T-helper 9 cell (primary cell): ENCODE results near the gene MS4A6E.
A peak's percentile ranks its signal among the peaks of the same experiment; 100 is the strongest.
"Not testable (repeated sequence)": the region's sequence is repeated elsewhere in the genome, so short reads cannot be mapped to it uniquely, and the experiment has no call there.

ENCODE experiments used
- DNase-seq: peaks from one replicate; pipeline ENCODE4 v3.0.0-alpha.2; 2020

Gene MS4A6E

DNA sequence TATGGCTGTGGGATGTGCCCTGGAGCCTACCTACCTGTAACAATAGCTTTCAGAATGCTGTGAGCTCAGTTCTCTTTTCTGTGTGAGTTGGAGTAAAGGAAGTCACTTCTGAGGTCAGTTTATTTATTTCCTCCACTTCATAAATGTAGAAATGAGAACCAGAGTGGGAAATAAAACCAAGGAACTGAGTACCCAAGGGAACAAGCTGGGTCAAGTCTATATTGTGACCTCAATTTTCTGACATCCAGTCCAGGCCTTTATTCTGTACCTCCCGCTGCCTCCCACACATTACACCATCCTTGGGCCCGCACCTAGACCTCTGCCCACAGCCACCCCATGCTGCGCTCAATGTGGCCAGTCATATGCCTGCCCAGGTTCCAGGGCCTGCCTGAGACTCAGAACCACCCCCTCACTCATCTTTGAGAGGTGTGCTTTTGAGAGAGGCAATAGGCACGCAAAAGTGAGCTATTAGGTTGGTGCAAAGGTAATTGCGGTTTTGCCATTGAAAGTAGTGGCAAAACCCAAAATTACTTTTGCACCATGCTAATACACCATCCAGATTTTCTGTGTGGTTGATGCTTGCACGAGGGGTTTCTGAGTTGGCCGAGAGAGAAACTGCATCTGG lies 9.8 kb downstream of the MS4A6E start:
- DNase-seq, result no peak

DNA sequence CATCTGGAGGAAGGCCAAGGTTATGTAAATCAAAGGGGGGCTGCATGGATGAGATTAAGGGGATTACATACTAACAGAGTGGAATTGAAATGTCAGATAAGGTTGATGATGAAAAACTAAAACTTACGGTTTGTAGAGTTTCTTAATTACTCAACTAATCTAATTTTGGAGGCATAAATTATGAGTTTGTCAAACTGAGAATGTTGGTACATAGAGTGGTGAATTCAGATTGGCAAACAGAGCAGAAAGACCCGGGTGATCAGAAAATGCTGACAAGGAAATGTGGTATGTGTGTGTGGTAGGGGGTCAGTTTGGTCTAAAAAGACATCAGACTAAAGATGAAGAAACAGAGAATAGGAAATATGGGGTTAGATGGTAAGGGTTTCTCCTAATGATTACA lies 11.0 kb downstream of the MS4A6E start:
- no peak for DNase-seq

DNA sequence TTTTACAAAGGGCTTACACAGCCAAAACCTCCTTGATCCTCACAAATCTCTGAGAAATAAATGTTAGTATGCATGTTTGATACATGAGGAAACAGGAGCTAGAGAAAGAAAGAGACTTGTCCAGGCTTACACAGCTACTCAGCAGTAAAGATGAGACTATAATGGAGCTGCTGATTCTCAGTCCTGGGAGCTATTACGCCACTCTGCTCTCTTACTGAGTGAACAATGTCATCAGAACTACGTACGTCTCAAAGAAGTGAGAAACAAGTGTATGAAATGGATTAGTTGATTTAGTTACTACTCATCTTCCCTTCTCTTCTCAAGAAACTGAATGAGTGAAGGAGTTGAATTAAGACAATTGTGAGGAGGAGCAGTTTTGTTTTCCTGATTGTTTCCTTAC lies 12.3 kb downstream of the MS4A6E start:
- no peak for DNase-seq

DNA sequence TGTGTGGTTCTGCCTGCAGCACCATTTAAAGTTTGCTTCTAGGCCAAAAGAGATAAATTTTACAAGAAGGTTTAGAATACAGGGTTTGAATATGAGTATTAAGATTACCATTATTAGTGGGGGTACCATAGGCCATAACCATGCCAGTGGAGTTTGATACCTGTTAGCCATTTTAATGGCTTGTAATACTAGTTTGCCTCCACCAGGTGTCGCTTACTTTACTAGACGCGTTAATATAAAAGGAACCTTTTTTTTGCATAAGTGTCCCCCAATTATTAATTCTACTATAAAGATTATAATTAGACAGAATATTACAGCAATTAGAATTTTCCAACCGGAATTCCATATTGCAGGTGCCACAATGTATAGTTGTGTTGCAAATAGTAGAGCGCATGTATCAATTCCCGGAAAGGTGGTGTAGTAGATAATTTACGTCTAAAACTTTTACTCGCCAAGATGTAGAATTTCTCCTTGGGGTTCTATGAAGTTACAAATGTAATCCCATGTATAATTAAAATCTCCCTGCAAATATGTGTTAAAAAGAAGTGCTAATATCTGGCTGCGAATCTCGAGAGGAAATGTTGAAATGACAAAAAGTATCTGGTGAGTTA lies 16.1 kb downstream of the MS4A6E start:
- no peak for DNase-seq

DNA sequence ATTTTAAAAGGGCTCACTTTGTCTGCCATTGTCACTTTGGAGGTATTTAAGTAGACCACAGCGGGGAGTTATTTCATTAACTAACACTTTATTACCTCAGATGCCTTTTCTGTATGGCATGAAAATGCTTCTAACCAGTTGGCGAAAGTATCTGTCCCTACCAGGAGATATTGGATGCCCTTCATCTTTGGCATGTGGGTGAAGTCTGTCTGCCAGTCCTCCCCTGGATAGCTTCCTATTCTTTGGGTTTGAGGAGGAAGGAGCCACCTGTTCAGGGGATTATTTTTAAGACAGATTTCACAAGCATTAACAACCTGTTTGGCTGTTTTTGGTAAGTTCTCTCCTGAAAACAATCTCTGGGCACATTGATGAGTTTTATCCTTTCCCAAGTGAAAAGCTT lies 17.1 kb downstream of the MS4A6E start:
- DNase-seq, result no peak

DNA sequence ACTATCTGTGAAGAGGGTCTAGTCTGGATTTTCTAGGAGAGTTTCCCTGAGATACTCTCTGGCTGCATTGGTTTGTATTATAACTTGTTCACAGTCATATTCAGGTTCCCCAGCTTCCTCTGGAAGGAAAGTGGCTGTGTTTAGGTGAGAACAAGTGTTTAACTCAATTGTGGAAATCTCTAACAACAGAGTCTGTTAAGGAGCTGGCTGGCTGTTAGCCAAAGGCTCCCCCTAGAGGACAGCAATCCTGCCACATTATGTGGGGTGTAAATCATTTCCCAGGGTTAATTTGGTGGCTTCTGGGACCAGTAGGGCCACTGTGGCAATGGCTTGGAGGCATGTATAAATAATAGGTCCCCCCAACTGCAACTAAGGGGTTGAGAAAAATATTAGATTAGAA lies 18.4 kb downstream of the MS4A6E start:
- DNase-seq, result no peak

DNA sequence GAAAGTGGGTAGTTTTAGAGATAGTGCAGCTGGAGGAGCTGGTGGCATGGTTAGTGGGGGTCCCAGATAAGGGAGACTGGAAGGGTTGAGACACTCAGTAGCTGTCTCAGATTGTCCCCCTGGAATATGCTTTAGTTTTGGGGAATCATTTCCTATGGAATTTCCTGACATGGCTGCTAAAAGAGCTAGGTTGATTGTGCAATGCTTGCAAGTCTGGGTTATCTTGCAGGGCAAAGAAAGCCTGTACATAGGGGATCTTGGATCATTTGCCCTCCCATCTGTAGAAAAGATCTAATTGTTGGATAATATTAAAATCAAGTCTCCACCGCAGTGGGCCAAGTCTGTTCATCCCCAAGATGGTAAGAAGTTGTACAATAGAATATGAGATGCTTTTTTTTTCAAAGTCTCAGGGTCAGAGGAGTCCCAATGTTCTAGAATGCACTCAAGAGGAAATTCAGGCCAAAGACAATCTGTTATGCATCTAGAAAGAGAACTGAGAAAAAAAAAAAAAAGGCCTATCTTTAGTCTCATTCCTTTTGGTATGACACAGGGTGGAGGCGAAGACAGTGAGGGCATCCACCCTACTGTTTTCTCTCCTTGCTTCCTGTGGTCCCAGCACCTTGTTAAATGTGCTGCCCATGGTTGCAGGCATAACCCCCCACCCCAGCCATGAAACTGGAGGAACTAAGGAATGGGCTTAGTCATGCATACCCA lies 20.2 kb downstream of the MS4A6E start:
- DNase-seq, result no peak

DNA sequence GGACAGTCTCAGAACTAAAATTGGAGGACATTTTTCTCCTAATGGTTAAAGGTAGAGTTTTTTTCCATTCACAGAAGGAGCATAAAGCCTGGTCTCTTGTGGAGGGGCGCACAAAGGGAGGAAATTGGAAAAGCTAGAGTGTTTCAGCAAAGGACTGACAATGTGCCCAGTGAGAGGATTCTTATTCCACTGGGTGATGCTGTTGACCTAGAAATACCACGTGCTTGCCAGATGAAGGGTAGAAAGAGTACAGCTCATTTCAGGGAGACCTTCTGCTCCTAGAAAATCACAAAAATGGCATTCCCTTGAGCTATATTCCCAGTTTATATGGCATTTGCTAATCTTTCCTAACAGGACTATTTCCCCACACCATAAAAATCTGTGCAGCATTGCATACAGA lies 21.1 kb downstream of the MS4A6E start:
- no peak for DNase-seq

DNA sequence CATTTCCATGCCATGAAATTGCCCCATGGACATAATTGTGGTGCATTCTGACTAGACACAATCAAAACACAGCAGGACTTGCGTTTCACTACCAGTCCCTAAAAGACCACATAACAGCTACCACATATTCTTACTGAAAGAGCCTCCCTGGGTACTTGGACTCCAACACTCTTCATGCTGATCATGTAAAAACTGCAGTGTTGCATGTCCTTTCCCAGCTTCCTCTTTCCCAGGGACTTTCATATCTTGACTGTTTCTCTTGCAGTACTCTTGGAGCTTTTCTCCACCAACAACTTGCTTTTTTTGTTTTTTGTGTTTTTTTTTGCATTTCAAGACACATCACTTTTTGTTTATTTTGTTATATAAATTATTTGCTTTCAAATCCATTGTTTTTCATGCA lies 22.9 kb downstream of the MS4A6E start:
- no peak for DNase-seq

DNA sequence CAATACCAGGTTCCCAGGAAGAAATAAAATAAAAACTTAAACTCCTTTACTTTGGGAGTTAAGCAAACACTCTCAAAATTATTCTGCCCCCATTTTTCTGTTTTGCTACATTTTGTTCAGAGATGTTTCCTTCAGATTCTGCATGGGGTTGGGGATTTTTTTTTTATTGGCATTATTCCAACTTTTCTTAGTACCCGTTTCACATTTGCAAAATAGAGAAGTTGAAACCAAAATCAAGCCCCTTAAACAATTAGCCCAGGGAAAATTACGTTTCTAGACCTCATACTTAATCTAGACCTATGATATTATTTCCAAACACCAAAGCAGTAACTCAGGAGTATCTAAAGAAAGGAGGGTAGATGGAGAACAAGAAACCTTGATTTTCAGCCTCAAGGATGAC lies 30.7 kb downstream of the MS4A6E start:
- DNase-seq, result no peak

DNA sequence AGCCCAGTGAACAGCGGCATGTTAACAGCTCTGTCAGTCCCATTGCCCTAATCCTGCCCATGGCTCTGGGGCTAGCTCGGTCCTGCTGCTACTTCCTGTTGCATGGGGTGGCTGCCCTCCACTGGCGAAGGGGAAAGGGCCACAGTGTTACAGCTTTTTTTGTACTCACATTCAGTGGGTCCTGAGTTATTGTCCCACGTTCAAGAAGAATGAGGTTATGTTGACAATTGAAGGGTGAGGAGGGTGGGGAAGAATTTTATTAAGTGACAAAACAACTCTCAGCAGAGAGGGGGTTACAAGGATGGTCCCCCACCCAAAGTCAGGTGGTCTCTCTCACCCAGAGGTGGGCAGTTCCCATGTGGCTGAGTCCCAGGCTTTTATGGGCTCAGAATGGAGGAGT lies 33.6 kb downstream of the MS4A6E start:
- DNase-seq, result no peak

DNA sequence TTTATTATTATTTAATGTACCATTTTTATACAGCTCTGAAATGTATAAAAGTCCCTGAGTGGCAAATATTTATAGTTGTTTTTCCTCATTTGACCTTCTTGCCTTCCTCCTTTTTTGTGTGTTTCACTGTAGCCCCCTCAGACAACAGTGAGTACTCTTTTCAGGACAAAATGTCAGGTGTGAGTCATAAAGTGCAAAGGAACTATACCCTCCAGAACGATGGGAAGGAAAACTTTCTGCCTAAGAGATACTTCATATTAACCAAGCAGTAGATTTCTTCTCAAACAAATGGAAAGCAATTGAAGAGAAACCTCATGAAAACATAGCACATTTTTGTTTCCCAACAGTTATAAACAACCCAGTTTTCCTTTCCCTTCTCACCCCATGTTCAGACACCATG lies 35.2 kb downstream of the MS4A6E start:
- no peak for DNase-seq

DNA sequence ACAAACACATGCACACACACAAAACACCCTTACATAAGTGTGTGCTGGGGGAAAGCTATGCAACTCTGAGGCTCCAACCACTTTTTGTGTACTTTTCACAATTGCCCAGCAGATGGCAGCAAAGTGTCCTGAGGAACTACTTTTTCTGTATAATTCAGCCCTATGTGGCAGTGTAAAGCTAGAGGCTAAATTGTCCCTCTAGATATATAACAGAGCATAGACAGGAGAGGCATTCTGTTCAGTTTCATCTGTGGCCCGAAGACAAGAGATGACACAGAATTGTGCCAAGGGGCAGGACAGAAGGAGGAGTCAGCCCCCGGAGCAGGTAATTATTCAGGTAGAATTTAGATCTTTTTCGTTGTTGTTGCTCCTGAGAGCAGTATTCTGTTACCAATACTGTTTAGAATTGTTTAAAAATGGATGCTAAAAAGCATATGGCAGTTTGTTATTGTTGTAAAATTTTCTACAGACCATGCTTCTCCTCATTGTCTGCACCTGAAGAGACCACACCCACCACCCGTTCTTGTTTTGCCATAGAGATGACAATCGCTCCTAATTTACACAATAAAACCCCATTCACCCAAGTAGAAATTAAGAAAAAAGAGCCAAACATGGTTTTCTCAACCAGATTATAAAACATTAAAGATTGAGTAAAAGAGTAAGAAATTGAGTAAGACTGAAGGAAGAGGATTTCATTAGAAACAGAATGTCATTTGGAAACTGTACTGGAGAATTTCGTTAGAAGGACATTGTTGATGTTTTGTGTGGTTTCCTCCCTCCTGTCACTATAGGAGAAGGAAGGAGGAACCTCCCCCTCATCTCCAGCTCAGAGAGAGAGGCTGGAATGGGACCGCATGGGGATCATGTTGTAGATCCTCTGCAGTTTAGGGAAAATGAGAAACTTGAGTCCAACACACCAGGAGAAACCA lies 36.8 kb downstream of the MS4A6E start:
- peak; percentile 28 for DNase-seq

DNA sequence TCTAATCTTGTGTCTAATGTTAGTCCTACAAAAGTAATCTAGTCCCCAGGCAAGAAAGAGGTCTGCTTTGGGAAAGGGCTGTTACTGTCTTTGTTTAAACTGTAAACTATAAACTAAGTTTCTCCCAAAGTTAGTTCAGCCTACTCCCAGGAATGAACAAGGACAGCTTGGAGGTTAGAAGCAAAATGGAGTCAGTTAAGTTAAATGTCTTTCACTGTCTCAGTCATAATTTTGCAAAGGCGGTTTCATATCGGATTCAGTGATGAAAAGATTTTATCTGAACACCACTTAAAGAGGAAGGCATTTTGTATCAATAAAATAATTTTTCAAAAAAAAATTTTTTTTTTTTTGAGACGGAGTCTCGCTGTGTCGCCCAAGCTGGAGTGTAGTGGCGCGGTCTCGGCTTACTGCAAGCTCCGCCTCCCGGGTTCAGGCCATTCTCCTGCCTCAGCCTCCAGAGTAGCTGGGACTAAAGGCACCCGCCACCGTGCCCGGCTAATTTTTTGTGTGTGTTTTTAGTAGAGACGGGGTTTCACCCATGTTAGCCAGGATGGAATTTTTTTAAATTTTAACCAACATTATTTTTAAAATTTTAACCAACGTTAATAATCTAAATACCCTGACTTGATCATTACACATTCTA lies 39.3 kb downstream of the MS4A6E start:
- not testable (repeated sequence) for DNase-seq

DNA sequence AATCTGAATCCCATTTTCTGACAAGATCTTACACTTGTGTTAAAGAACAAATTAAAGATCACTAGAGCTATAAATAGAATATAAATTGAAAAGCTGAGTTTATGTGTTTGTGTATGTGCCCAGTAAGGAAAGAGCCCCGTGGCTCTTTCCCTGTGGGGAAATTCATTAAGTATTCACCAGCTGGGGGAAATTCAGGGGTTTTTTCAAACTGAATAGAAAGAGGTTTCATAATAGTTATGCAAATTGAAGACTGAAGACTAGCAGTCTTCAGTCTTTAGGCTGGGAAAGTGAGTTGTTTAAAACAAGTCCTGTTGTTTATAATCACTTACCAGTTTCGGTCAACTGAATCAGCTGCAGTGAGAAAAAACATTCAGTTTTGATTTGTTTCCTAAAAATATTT lies 40.0 kb downstream of the MS4A6E start:
- no peak for DNase-seq

DNA sequence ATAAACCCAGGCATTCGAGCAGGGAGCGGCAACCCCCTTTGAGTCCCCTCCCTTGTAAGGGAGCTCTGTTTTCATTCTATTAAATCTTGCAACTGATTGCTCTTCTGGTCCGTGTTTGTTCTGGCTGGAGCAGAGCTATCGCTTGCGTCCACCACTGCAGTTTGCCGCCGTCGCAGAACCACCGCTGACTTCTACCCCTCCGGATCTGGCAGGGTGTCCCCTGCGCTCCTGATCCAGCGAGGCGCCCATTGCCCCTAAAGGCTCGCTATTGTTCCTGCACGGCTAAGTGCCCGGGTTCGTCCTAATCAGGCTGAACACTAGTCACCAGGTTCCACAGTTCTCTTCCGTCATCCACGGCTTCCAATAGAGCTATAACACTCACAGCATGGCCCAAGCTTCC lies 40.8 kb downstream of the MS4A6E start:
- DNase-seq, result no peak

DNA sequence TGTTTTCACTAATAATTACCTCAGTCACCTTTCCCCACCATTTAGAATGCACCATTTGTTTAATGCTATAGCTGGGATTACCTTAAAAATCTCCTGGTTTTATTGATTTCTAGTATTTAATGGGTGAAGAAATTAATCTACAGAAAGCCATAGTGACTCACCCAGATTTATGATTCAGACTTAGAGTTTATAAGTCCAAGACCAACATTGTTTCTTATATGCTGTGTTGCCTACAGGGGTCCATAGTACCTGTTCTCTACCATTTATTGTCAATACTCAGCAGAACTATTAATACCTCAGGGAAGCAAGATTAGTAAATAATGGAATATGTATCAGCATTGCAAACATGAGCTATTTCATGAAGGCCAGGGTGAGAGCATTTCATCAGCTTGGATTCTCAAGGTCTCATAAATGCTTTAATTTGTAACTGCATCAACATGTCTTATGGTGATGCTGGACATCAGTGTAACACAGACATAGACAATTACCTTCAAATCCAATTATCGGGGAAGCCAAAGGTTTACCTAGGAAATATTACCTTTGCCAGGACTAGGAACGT lies 43.3 kb downstream of the MS4A6E start:
- DNase-seq, result no peak

DNA sequence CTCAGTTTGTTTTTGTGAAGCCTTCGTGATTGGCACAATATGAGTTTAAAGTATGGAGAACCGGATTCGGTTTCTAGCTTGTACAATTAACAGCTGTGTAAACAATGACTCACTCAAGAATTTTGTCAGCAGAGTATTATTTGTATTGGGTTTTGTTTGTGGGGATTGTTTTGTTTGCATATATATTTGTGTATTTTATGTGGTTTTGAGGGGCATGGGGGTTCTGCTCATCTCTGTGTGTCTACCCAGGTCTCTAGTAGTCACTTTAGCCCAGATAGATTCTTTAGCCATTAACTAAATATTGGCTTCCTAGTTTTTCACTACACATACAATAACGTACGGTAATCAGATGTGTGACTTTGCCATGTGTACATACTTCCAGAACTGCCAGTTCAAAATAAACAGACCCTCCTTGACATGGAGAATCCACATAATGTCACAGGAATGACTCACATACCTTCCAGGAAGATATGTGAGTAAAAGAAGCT lies 43.8 kb downstream of the MS4A6E start:
- DNase-seq, result no peak

DNA sequence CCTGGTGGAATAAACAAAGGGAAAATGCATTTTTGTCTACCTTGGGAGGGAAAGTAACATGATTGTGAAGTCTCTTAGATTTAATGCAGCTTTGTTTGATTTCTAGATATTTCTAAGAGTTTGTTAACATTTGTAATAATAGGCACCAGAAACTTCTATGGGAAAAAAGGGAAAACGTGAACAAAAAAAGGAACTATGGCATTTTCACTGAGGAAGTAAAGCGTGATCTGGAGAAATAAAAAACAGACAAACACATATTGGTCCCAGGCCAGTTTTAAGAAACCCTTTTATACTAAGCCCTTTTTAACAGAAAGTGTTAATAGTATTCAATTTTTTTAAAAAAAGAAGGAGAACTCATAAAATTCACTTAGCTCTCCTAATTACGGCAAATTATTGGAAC lies 44.3 kb downstream of the MS4A6E start:
- no peak for DNase-seq

DNA sequence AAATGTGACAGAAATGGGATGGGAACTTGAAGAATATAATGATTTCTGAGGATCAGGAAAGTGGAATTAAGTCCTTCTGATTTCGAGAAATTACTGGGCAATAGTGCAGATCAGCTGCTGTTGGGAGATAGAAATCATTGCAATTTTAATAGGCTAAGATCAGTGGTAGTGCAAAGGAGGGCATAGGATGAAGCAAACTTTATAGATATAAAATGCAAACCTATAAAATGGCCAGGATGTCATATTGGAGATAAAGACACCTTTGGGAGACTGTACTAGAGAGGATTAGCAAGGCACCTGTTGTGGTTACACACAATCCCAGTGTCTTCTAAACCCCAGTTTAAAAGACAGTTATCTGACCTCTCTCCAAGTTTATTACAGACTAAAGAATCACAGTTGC lies 44.8 kb downstream of the MS4A6E start:
- DNase-seq, result no peak

DNA sequence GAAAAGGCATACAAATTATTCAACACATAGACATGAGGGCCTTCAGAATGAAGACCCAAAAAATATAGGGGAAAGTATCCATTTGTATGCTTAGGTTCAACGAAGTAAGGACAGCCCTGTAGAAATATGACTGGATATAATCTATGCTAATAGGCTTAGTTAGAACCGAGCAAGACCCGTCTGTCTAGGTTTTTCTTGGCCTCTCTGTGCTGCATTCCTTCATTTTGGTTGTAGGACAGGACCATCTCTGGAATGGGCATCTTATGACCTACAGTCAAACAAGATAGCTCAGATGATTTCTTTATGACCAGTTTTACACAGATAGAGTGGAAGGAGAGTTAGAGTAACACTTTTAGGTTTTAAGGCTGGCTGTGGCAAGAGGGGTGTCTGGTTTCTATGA lies 45.7 kb downstream of the MS4A6E start:
- DNase-seq, result no peak

DNA sequence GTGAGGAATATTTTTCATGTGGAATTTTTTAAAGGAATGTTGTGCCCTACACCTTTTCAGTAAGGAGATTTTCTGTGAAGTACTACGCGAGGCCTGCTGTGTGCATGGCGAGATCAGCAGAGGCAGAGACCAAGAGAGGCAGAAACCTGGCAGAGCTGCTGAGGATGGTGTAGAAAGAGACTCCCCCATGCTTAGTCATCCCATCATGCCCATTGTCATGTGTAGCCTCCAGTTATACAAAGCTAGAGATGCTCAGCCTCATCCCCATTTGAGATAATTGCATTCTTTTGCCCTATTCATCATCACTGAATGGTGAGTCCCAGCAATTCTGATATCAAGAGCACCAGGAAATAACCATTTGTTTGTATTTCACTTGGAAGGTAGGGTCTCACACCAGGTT lies 48.3 kb downstream of the MS4A6E start:
- DNase-seq, result no peak
